ENCODE data around the gene SPEN.
"Not testable (repeated sequence)": the region's sequence is repeated elsewhere in the genome, so short reads cannot be mapped to it uniquely, and the experiment has no call there.

Gene SPEN

GRCh38 chr1:15977947-15978346, 130.4 kb downstream of the SPEN start:
- H3K4me3 ChIP-seq (ENCODE audit: low read depth, low read length), result not testable (repeated sequence)

GRCh38 chr1:15981679-15982078, 134.2 kb downstream of the SPEN start:
- no peak overlapping the region for H3K4me3 ChIP-seq (ENCODE audit: low read depth, low read length)

GRCh38 chr1:15983275-15983674, 135.8 kb downstream of the SPEN start:
- H3K4me3 ChIP-seq (ENCODE audit: low read depth, low read length), result no peak overlapping the region

GRCh38 chr1:15985611-15986297, 138.2 kb downstream of the SPEN start:
- H3K4me3 ChIP-seq (ENCODE audit: low read depth, low read length), result no peak overlapping the region

GRCh38 chr1:15988856-15989736, 141.6 kb downstream of the SPEN start:
- H3K4me3 ChIP-seq (ENCODE audit: low read depth, low read length), result no peak overlapping the region

GRCh38 chr1:15989776-15990175, 142.3 kb downstream of the SPEN start:
- H3K4me3 ChIP-seq (ENCODE audit: low read depth, low read length), result no peak overlapping the region

Data from iPS-11a (cell line).